B cell (primary cell): ENCODE measurements around the gene ZNF750. TPM values are rescaled to one million over a fixed set of nuclear protein-coding genes. Genes with fewer than 3 reads are reported as not detected.

Experiments used
- ATAC-seq: fragments of 200-7000 bp; cut with Tn5 transposase; one replicate; pipeline ENCODE4 v1.10.0; 2021; ENCODE audit warnings: low read depth, mild to moderate bottlenecking, moderate number of reproducible peaks, moderate library complexity
- CTCF ChIA-PET: fragments of 350-600 bp; sonication (Branson Sonifier 250); formaldehyde crosslinking; loops from one replicate; lab custom pipeline; 2021; ENCODE audit warnings: antibody characterized with exemption, inconsistent platforms; lab: Charles Lee
- POLR2A ChIA-PET: fragments of 350-600 bp; sonication (Branson Sonifier 250); formaldehyde crosslinking; loops from one replicate; lab custom pipeline; 2021; ENCODE audit warnings: antibody characterized with exemption; lab: Charles Lee
- DNase-seq: peaks from one replicate; pipeline ENCODE4 v3.0.0; 2013
- H2AFZ ChIP-seq: 2 replicates; pipeline ENCODE4 v1.6.1; 2012; ENCODE audit warnings: mild to moderate bottlenecking, low read depth, low read length; ENCODE audit not compliant: insufficient read depth, poor library complexity, severe bottlenecking
- H3K27ac ChIP-seq, 2 donors: 1 replicate in 1 of 2; 2 replicates in 1 of 2; pipeline ENCODE4 v1.5.1; 2012 to 2013; ENCODE audit warnings: low read length in 2 of 2, mild to moderate bottlenecking in 2 of 2, moderate library complexity in 1 of 2
- H3K27me3 ChIP-seq, 4 experiments: fragments of 200-600 bp in 1 of 4; sonication (generic) in 1 of 4; replicated peaks in 1 of 4; 1 replicate in 2 of 4; 2 replicates in 2 of 4; pipeline versions ENCODE4 v1.6.1 to v1.7.0; 2013 to 2016; ENCODE audit warnings: low read length in 3 of 4, mild to moderate bottlenecking in 2 of 4, mixed read lengths in 1 of 4, moderate library complexity in 1 of 4; ENCODE audit not compliant: insufficient read depth in 4 of 4, control insufficient read depth in 3 of 4; ENCODE audit errors: control extremely low read depth in 1 of 4
- H3K36me3 ChIP-seq, 2 experiments: replicated peaks in 1 of 2; 1 replicate in 1 of 2; 2 replicates in 1 of 2; pipeline versions ENCODE4 v1.6.1 to v1.7.1; 2013; ENCODE audit warnings: low read length in 1 of 2; ENCODE audit not compliant: insufficient read depth in 2 of 2, control insufficient read depth in 1 of 2; ENCODE audit errors: control extremely low read depth in 1 of 2, extremely low read depth in 1 of 2
- H3K4me1 ChIP-seq, 2 donors: fragments of 200-600 bp in 1 of 2; sonication (generic) in 1 of 2; 1 replicate in 1 of 2; 2 replicates in 1 of 2; pipeline versions ENCODE4 v1.5.1 to v1.6.1; 2013 to 2017; ENCODE audit warnings: low read length in 2 of 2; ENCODE audit not compliant: control insufficient read depth in 2 of 2, insufficient read depth in 2 of 2
- H3K4me2 ChIP-seq: replicated peaks from 2 replicates; pipeline ENCODE3; 2012; ENCODE audit warnings: mild to moderate bottlenecking, low read depth, low read length; ENCODE audit not compliant: poor library complexity, severe bottlenecking
- H3K4me3 ChIP-seq, 5 experiments: fragments of 200-600 bp in 1 of 5; sonication (generic) in 1 of 5; 1 replicate in 3 of 5; 2 replicates in 2 of 5; pipeline versions ENCODE4 v1.5.1 to v1.7.0; 2011 to 2016; ENCODE audit warnings: low read length in 4 of 5, mild to moderate bottlenecking in 4 of 5, low read depth in 2 of 5, control low read depth in 1 of 5, moderate library complexity in 1 of 5; ENCODE audit not compliant: insufficient read depth in 1 of 5; ENCODE audit errors: control extremely low read depth in 1 of 5, extremely low read depth in 1 of 5
- H3K79me2 ChIP-seq: fragments of 200-600 bp; sonication (generic); one replicate; pipeline ENCODE4 v1.6.0; 2016; ENCODE audit warnings: low read length; ENCODE audit not compliant: control insufficient read depth, insufficient read depth
- H3K9ac ChIP-seq: fragments of 200-600 bp; sonication (generic); 2 replicates; pipeline ENCODE4 v1.6.1; 2017; ENCODE audit warnings: mild to moderate bottlenecking, low read length, moderate library complexity
- H3K9me3 ChIP-seq, 3 donors: one replicate each; pipeline versions ENCODE4 v1.6.1 to v1.7.1; 2013; ENCODE audit warnings: low read length in 2 of 3; ENCODE audit not compliant: control insufficient read depth in 2 of 3, insufficient read depth in 1 of 3; ENCODE audit errors: control extremely low read depth in 1 of 3
- H4K20me1 ChIP-seq: 2 replicates; pipeline ENCODE4 v1.6.0; 2012; ENCODE audit warnings: mild to moderate bottlenecking, low read length; ENCODE audit not compliant: insufficient read depth, control insufficient read depth, poor library complexity, severe bottlenecking
- H3K27ac Mint-ChIP-seq: one replicate; pipeline ENCODE4 v1.8.0; 2021; ENCODE audit warnings: mixed read lengths
- H3K27me3 Mint-ChIP-seq: one replicate; pipeline ENCODE4 v1.8.0; 2021; ENCODE audit warnings: mixed read lengths
- H3K4me1 Mint-ChIP-seq: one replicate; pipeline ENCODE4 v1.8.0; 2021; ENCODE audit warnings: mixed read lengths
- H3K4me3 Mint-ChIP-seq: one replicate; pipeline ENCODE4 v1.8.0; 2021; ENCODE audit warnings: mixed read lengths
- H3K9me3 Mint-ChIP-seq: one replicate; pipeline ENCODE4 v1.8.0; 2022; ENCODE audit warnings: mixed read lengths; ENCODE audit not compliant: insufficient read depth
- CTCF ChIP-seq: fragments of 200-600 bp; IDR thresholded peaks from one replicate; pipeline ENCODE4 v1.8.0; 2022; ENCODE audit warnings: antibody characterized with exemption, mild to moderate bottlenecking
- EZH2 ChIP-seq: IDR thresholded peaks from 2 replicates; pipeline ENCODE4 v1.6.1; 2012; ENCODE audit warnings: borderline replicate concordance, low read depth, mild to moderate bottlenecking, moderate library complexity, low read length; ENCODE audit not compliant: insufficient read depth, poor library complexity, severe bottlenecking
- WGBS: methylation state at CpG from one replicate; pipeline ENCODE4 v1.1.5; 2013; ENCODE audit warnings: missing lambda C conversion rate; ENCODE audit not compliant: insufficient coverage; 5-methylcytosine and 5-hydroxymethylcytosine counted together
- intact Hi-C: fragments of 100-400 bp; cut with micrococcal nuclease; formaldehyde crosslinking; loops from one replicate; pipeline ENCODE4 v1.10.0; 2022
- polyA plus RNA-seq: library from polyadenylated mRNA; depleted of rRNA; stranded (reverse); fragments of >200 nt; gene quantifications from 2 replicates; pipeline ENCODE4 v1.2.3, GENCODE V29; 2012
- total RNA-seq, 2 donors: library from RNA; stranded (reverse); fragments of 120-200 nt in 1 of 2; gene quantifications; 1 replicate in 1 of 2; 2 replicates in 1 of 2; pipeline versions ENCODE4 v1.2.3 to v1.2.4, GENCODE V29; 2013 to 2022

Gene ZNF750
- total and polyA plus RNA-seq, 2 donors (not counting 1 experiment from before 2014, with no cell fraction given): not detected

DNA sequence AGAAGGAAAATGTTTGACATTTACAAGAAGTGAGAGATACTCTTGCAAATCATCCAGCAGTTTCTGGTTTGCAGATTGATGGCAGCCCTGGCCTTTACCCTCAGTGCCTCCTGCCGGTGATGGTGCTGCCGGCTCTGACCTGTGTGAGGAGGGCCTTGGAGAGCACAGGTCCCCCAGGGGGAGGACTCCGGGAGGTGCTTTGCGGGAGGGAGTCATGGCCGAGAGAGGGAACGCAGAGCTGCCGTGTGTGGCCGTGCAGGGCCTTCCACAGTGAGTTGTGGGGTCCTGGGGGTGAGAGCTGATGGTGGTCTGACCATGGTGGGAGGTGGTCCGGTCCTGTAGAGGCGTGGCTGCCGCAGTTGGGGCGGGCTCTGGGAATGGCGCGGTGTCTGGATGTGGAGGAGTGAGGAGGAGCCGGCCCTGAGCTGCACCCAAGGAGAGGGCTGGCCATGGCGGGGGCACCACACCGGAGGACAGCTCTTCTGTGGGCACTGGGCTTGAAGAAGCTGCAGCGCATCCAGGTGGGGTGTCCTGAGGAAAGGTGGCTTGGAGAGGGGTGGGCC is 28.0 kb upstream of the ZNF750 start:
- peaks cover 89% of the 10 kb centered on the region for H4K20me1 ChIP-seq
- POLR2A ChIA-PET: no interaction called here
- CTCF ChIA-PET: no interaction called here
- H3K4me2 ChIP-seq: no peak overlapping the region
- Mint-ChIP-seq H3K4me3 (no peak overlapping the region), H3K27me3 (peaks cover 8% of the 10 kb centered on the region), H3K4me1 (peaks cover 79% of the 10 kb centered on the region), H3K9me3 (no peaks in the 10 kb centered on the region), H3K27ac (peak overlapping the region; percentile 26)
- H3K9ac ChIP-seq: no peak overlapping the region
- 97% methylated on average over 16 of the region's 18 CpGs for WGBS
- no peak overlapping the region for H3K27ac ChIP-seq
- ATAC-seq: no peak
- H2AFZ ChIP-seq: no peak overlapping the region
- H3K4me3 ChIP-seq: no peak overlapping the region
- H3K9me3 ChIP-seq: peaks cover 0 to 14% (median 0%) of the 10 kb centered on the region in 3 donors
- no peaks in the 10 kb centered on the region for H3K36me3 ChIP-seq
- TF ChIP-seq CTCF: no peak
- no peak for TF ChIP-seq EZH2
- H3K4me1 ChIP-seq: peaks cover 78 to 80% of the 10 kb centered on the region in 2 donors
- no peak for DNase-seq
- intact Hi-C loops: no loop called here
- H3K79me2 ChIP-seq: peaks cover 32% of the 10 kb centered on the region
- H3K27me3 ChIP-seq: peaks cover 0 to 25% (median 0%) of the 10 kb centered on the region in 4 experiments

- no peak overlapping the region for H3K27ac Mint-ChIP-seq
- H3K4me3 Mint-ChIP-seq: no peak overlapping the region
- Histone ChIP-seq H3K27me3 (peaks cover 0 to 25% (median 0%) of the 10 kb centered on the region in 4 experiments), H3K27ac (no peak overlapping the region), H3K4me1 (peaks cover 67 to 72% of the 10 kb centered on the region in 2 donors), H3K4me2 (peak overlapping the region; percentile 26), H3K79me2 (peaks cover 25% of the 10 kb centered on the region), H3K36me3 (no peaks in the 10 kb centered on the region), H2AFZ (no peak overlapping the region), H3K9me3 (peaks cover 0 to 14% (median 0%) of the 10 kb centered on the region in 3 donors), H3K9ac (no peak overlapping the region), H4K20me1 (peaks cover 86% of the 10 kb centered on the region), H3K4me3 (no peak overlapping the region)
- no peak for DNase-seq
- peaks cover 8% of the 10 kb centered on the region for H3K27me3 Mint-ChIP-seq
- TF ChIP-seq EZH2 (no peak), CTCF (no peak)
- peaks cover 75% of the 10 kb centered on the region for H3K4me1 Mint-ChIP-seq
- whole genome bisulfite sequencing: 83% methylated on average over 9 of the region's 11 CpGs
- intact Hi-C loops: no loop called here
- ATAC-seq: no peak
- H3K9me3 Mint-ChIP-seq: no peaks in the 10 kb centered on the region
- ChIA-PET POLR2A (interaction anchor here (0.7 kb wide), 1 partner anchor 19 kb away, joined by 3 read pairs; no protein-coding TSS in a partner anchor), CTCF (no interaction called here)
Observed at GRCh38 chr17:82866590-82867191, 26.9 kb upstream of the ZNF750 start.
